Keratinocyte (primary cell): ENCODE results near the gene NCOR1.

Experiments
- EZH2 ChIP-seq: IDR thresholded peaks from one replicate; pipeline ENCODE4 v1.6.1; 2012; ENCODE audit warnings: inconsistent platforms, mild to moderate bottlenecking, low read length, moderate library complexity
- TF ChIP-seq, protein P1 (sequence below), 3 experiments: IDR thresholded peaks in 1 of 3; conservative IDR thresholded peaks in 1 of 3; optimal IDR thresholded peaks in 1 of 3; 2 replicates in 2 of 3; 3 replicates in 1 of 3; pipeline versions ENCODE3 to v1.5.1; 2011; ENCODE audit warnings: low read length in 3 of 3, mild to moderate bottlenecking in 3 of 3, moderate library complexity in 2 of 3, control low read depth in 1 of 3, inconsistent platforms in 1 of 3; ENCODE audit not compliant: insufficient read depth in 2 of 3; ENCODE audit errors: extremely low read depth in 1 of 3

DNA sequence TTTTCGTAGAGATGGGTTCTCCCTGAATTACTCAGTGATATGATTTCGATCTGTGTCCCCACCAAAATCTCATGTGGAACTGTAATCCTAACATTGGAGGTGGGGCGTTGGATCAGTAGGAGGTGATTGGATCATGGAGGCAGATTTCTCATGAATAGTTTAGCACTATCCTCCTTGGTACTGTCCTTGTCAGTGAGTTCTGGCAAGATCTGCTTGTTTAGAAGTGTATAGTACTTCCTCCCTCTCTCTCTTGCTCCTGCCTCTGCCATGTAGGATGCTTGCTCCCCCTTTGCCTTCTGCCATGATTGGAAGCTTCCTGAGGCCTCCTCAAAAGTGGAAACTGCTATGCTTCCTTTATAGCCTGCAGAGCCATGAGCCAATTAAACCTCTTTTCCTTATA is 24.6 kb upstream of the NCOR1 start:
- TF ChIP-seq, protein P1, sequence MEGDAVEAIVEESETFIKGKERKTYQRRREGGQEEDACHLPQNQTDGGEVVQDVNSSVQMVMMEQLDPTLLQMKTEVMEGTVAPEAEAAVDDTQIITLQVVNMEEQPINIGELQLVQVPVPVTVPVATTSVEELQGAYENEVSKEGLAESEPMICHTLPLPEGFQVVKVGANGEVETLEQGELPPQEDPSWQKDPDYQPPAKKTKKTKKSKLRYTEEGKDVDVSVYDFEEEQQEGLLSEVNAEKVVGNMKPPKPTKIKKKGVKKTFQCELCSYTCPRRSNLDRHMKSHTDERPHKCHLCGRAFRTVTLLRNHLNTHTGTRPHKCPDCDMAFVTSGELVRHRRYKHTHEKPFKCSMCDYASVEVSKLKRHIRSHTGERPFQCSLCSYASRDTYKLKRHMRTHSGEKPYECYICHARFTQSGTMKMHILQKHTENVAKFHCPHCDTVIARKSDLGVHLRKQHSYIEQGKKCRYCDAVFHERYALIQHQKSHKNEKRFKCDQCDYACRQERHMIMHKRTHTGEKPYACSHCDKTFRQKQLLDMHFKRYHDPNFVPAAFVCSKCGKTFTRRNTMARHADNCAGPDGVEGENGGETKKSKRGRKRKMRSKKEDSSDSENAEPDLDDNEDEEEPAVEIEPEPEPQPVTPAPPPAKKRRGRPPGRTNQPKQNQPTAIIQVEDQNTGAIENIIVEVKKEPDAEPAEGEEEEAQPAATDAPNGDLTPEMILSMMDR (optimal IDR thresholded peaks at IDR 0.05 in 1 of 3, IDR thresholded peaks at IDR 0.05 in 1 of 3, conservative IDR thresholded peaks at IDR 0.05 in 1 of 3; ENCODE audit: extremely low read depth in 1 of 3, insufficient read depth in 2 of 3, low read length in 3 of 3), result no peak
- no peak for TF ChIP-seq EZH2
